Dermis blood vessel endothelial cell (primary cell): ENCODE data around the gene EIF4EBP2. TPM values are rescaled to one million over a fixed set of nuclear protein-coding genes. Genes with fewer than 3 reads are reported as not detected.

Source experiments
- DNase-seq: peaks from one replicate; pipeline ENCODE4 v3.0.0; 2010
- total RNA-seq: library from RNA; depleted of rRNA; stranded (reverse); fragments of >200 nt; gene quantifications from 2 replicates; pipeline ENCODE4 v1.2.3, GENCODE V29; 2014

Gene EIF4EBP2
- total RNA-seq, 1 donor from 2014 or later = 28.2 TPM

- DNase-seq = peak; percentile 18
Measured at GRCh38 chr10:70379581-70380176, 24.3 kb upstream of the EIF4EBP2 start.

GRCh38 chr10:70380350-70381135, 23.4 kb upstream of the EIF4EBP2 start:
- no peak for DNase-seq

- peak; percentile 54 for DNase-seq
Measured at GRCh38 chr10:70381471-70382421, 22.2 kb upstream of the EIF4EBP2 start.

GRCh38 chr10:70391654-70392053, 12.3 kb upstream of the EIF4EBP2 start:
- DNase-seq = no peak

- DNase-seq = no peak
Measured at GRCh38 chr10:70396140-70396539, 7.8 kb upstream of the EIF4EBP2 start.

- no peak for DNase-seq
Measured at GRCh38 chr10:70399177-70399576, 4.8 kb upstream of the EIF4EBP2 start.

- DNase-seq = no peak
Measured at GRCh38 chr10:70403483-70404035, 386 bp upstream of the EIF4EBP2 start.

- peak; percentile 50 for DNase-seq
Measured at GRCh38 chr10:70404787-70405036, 767 bp downstream of the EIF4EBP2 start.

- peak; percentile 73 for DNase-seq
Measured at GRCh38 chr10:70405037-70405824, 1.3 kb downstream of the EIF4EBP2 start.

- no peak for DNase-seq
Measured at GRCh38 chr10:70409772-70410171, 5.8 kb downstream of the EIF4EBP2 start.

GRCh38 chr10:70410608-70411007, 6.7 kb downstream of the EIF4EBP2 start:
- no peak for DNase-seq

GRCh38 chr10:70412356-70412755, 8.4 kb downstream of the EIF4EBP2 start:
- DNase-seq = no peak

GRCh38 chr10:70417568-70417967, 13.6 kb downstream of the EIF4EBP2 start:
- DNase-seq = no peak

- no peak for DNase-seq
Measured at GRCh38 chr10:70418229-70418628, 14.3 kb downstream of the EIF4EBP2 start.

- DNase-seq = no peak
Measured at GRCh38 chr10:70418713-70419112, 14.8 kb downstream of the EIF4EBP2 start.

- no peak for DNase-seq
Measured at GRCh38 chr10:70424320-70424719, 20.4 kb downstream of the EIF4EBP2 start.

GRCh38 chr10:70425096-70425495, 21.2 kb downstream of the EIF4EBP2 start:
- DNase-seq = no peak

- DNase-seq = no peak
Measured at GRCh38 chr10:70426823-70427222, 22.9 kb downstream of the EIF4EBP2 start.

- no peak for DNase-seq
Measured at GRCh38 chr10:70430493-70431445, 26.8 kb downstream of the EIF4EBP2 start.

- peak; percentile 17 for DNase-seq
Measured at GRCh38 chr10:70432101-70432500, 28.2 kb downstream of the EIF4EBP2 start.
